Testis (tissue), 3 donors: ENCODE measurements around the gene REV1. TPM values are rescaled to one million over a fixed set of nuclear protein-coding genes. Genes with fewer than 3 reads are reported as not detected.
"Not testable (repeated sequence)": the region's sequence is repeated elsewhere in the genome, so short reads cannot be mapped to it uniquely, and the experiment has no call there.

Experiments used
- DNase-seq: peaks from one replicate; pipeline ENCODE4 v3.0.0-alpha.2; 2019
- H3K27ac ChIP-seq, 2 donors: fragments of 200-600 bp; sonication (generic); one replicate each; pipeline ENCODE4 v1.5.1; 2019
- H3K27me3 ChIP-seq: fragments of 200-600 bp; sonication (generic); one replicate; pipeline ENCODE4 v1.5.1; 2019
- H3K36me3 ChIP-seq: fragments of 200-600 bp; sonication (generic); one replicate; pipeline ENCODE4 v1.5.1; 2017; ENCODE audit warnings: low read depth; ENCODE audit errors: missing control alignments
- H3K4me1 ChIP-seq: fragments of 200-600 bp; sonication (generic); one replicate; pipeline ENCODE4 v1.5.1; 2019
- H3K4me3 ChIP-seq, 2 donors: fragments of 200-600 bp; sonication (generic); one replicate each; pipeline ENCODE4 v1.5.1; 2017 to 2019
- H3K9me3 ChIP-seq: fragments of 200-600 bp; sonication (generic); one replicate; pipeline ENCODE4 v1.5.1; 2017
- CTCF ChIP-seq, 3 experiments: fragments of 450-650 bp in 2 of 3; fragments of 200-600 bp in 1 of 3; sonication (generic) in 1 of 3; IDR thresholded peaks; one replicate each; pipeline ENCODE4 v1.5.1; 2016 to 2019; ENCODE audit warnings: antibody characterized with exemption in 3 of 3, mild to moderate bottlenecking in 2 of 3, moderate library complexity in 1 of 3
- POLR2A ChIP-seq: fragments of 450-650 bp; IDR thresholded peaks from one replicate; pipeline ENCODE4 v1.6.1; 2017; ENCODE audit warnings: antibody characterized with exemption, mild to moderate bottlenecking, moderate library complexity
- WGBS, 2 donors: methylation state at CpG; one replicate each; pipeline ENCODE4 v1.1.5; 2018; 5-methylcytosine and 5-hydroxymethylcytosine counted together
- intact Hi-C: fragments of 100-400 bp; cut with DNase I; formaldehyde crosslinking; loops from one replicate; pipeline ENCODE4 v1.15.1; 2023; ENCODE audit warnings: low total_unique reads
- polyA plus RNA-seq: library from polyadenylated mRNA; stranded (reverse); fragments of 350-450 nt; fragmentation: Illumina TruSeq; extraction: RNeasy Lipid Tissue Mini Kit (QIAGEN cat#74804); gene quantifications from one replicate; pipeline ENCODE4 v1.2.3, GENCODE V29; 2014; ENCODE audit warnings: low read depth, low replicate concordance; ENCODE audit not compliant: insufficient read depth
- total RNA-seq, 2 donors: library from RNA; depleted of rRNA; stranded (reverse); fragments of >200 nt; gene quantifications; one replicate each; pipeline ENCODE4 v1.2.3, GENCODE V29; 2016

REV1 gene
- total and polyA plus RNA-seq, 3 donors from 2014 or later: 34.9 to 79.5 (median 73.5) TPM

GRCh38 chr2:99507937-99508818 is 18.4 kb upstream of the REV1 start:
- Histone ChIP-seq H3K9me3 (no peaks in the 10 kb centered on the region), H3K27me3 (no peaks in the 10 kb centered on the region), H3K4me1 (no peaks in the 10 kb centered on the region), H3K27ac (no peak overlapping the region), H3K36me3 (no peaks in the 10 kb centered on the region), H3K4me3 (no peak overlapping the region)
- DNase-seq: no peak
- no peak for TF ChIP-seq POLR2A
- TF ChIP-seq CTCF (IDR thresholded peaks at IDR 0.05): no peak
- intact Hi-C loops: no loop called here
- WGBS, 2 donors: 93 to 96% methylated on average over 7 of the region's 7 CpGs

- H3K36me3 ChIP-seq: no peaks in the 10 kb centered on the region
- no peak overlapping the region for H3K4me3 ChIP-seq
- H3K27me3 ChIP-seq: no peaks in the 10 kb centered on the region
- no peaks in the 10 kb centered on the region for H3K9me3 ChIP-seq
- intact Hi-C loops: no loop called here
- 60 to 66% methylated on average over 4 of the region's 4 CpGs for WGBS, 2 donors
- no peaks in the 10 kb centered on the region for H3K4me1 ChIP-seq
- DNase-seq: no peak
- TF ChIP-seq POLR2A (no peak), CTCF (IDR thresholded peaks at IDR 0.05) (no peak)
- H3K27ac ChIP-seq: no peak overlapping the region
Measured at GRCh38 chr2:99504844-99505584, 15.2 kb upstream of the REV1 start.

- H3K9me3 ChIP-seq, H3K27ac ChIP-seq, H3K4me3 ChIP-seq, DNase-seq, H3K27me3 ChIP-seq, H3K4me1 ChIP-seq, intact Hi-C loops, H3K36me3 ChIP-seq: not testable (repeated sequence)
- 90 to 98% methylated on average over 8 of the region's 8 CpGs for whole genome bisulfite sequencing, 2 donors
Measured at GRCh38 chr2:99503662-99504416, 14.0 kb upstream of the REV1 start.

GRCh38 chr2:99496021-99496420 is 6.2 kb upstream of the REV1 start:
- Histone ChIP-seq H3K9me3 (no peaks in the 10 kb centered on the region), H3K36me3 (no peaks in the 10 kb centered on the region), H3K27ac (no peak overlapping the region), H3K27me3 (no peaks in the 10 kb centered on the region), H3K4me3 (no peak overlapping the region), H3K4me1 (peaks cover under 1% of the 10 kb centered on the region)
- intact Hi-C loops: no loop called here
- DNase-seq: no peak
- WGBS, 2 donors: 86 to 88% methylated on average over 2 of the region's 2 CpGs
- TF ChIP-seq CTCF (IDR thresholded peaks at IDR 0.05): no peak
- TF ChIP-seq POLR2A: no peak
